Stimulated activated CD8-positive, alpha-beta memory T cell treated with anti-CD3 and anti-CD28 coated beads, Interleukin-12 subunit alpha, Interleukin-12 subunit beta, amount 100 ng/mL, for 24 hours (primary cell): ENCODE measurements around the gene SGPP2.
"Not testable (repeated sequence)": the region's sequence is repeated elsewhere in the genome, so short reads cannot be mapped to it uniquely, and the experiment has no call there.

Source experiments
- DNase-seq: peaks from one replicate; pipeline ENCODE4 v3.0.0-alpha.2; 2020; ENCODE audit errors: extremely low read depth

SGPP2 gene

GRCh38 chr2:222427646-222428301, 3.4 kb downstream of the SGPP2 start:
- no peak for DNase-seq

GRCh38 chr2:222430071-222430470, 5.7 kb downstream of the SGPP2 start:
- DNase-seq = no peak

GRCh38 chr2:222430681-222431080, 6.3 kb downstream of the SGPP2 start:
- DNase-seq = no peak

GRCh38 chr2:222431869-222432268, 7.5 kb downstream of the SGPP2 start:
- no peak for DNase-seq

- no peak for DNase-seq
These were observed 9.2 kb downstream of the SGPP2 start for GRCh38 chr2:222433332-222434173.

- no peak for DNase-seq
These were observed 9.9 kb downstream of the SGPP2 start for GRCh38 chr2:222434204-222434603.

- DNase-seq = not testable (repeated sequence)
These were observed 11.2 kb downstream of the SGPP2 start for GRCh38 chr2:222435400-222436039.

GRCh38 chr2:222436040-222436413, 11.7 kb downstream of the SGPP2 start:
- DNase-seq = no peak

GRCh38 chr2:222439692-222440091, 15.3 kb downstream of the SGPP2 start:
- DNase-seq = no peak

- DNase-seq = no peak
These were observed 16.5 kb downstream of the SGPP2 start for GRCh38 chr2:222440673-222441422.

GRCh38 chr2:222442665-222443064, 18.3 kb downstream of the SGPP2 start:
- no peak for DNase-seq

GRCh38 chr2:222445227-222445626, 20.9 kb downstream of the SGPP2 start:
- DNase-seq = no peak

GRCh38 chr2:222447131-222447530, 22.8 kb downstream of the SGPP2 start:
- no peak for DNase-seq

- DNase-seq = no peak
These were observed 24.4 kb downstream of the SGPP2 start for GRCh38 chr2:222448748-222449181.

GRCh38 chr2:222450021-222450420, 25.7 kb downstream of the SGPP2 start:
- no peak for DNase-seq

GRCh38 chr2:222451224-222451674, 26.9 kb downstream of the SGPP2 start:
- no peak for DNase-seq

GRCh38 chr2:222452422-222452950, 28.1 kb downstream of the SGPP2 start:
- no peak for DNase-seq

- DNase-seq = no peak
These were observed 32.2 kb downstream of the SGPP2 start for GRCh38 chr2:222456479-222457077.

- DNase-seq = no peak
These were observed 35.6 kb downstream of the SGPP2 start for GRCh38 chr2:222459983-222460382.

- no peak for DNase-seq
These were observed 41.4 kb downstream of the SGPP2 start for GRCh38 chr2:222465746-222466145.

GRCh38 chr2:222468346-222468745, 44.0 kb downstream of the SGPP2 start:
- DNase-seq = no peak
